ENCODE results near the gene PMPCA. TPM values are rescaled to one million over a fixed set of nuclear protein-coding genes. Genes with fewer than 3 reads are reported as not detected.

Gene PMPCA
- total and polyA plus RNA-seq, 12 donors: 59.3 to 85.2 (median 75.4) TPM

DNA sequence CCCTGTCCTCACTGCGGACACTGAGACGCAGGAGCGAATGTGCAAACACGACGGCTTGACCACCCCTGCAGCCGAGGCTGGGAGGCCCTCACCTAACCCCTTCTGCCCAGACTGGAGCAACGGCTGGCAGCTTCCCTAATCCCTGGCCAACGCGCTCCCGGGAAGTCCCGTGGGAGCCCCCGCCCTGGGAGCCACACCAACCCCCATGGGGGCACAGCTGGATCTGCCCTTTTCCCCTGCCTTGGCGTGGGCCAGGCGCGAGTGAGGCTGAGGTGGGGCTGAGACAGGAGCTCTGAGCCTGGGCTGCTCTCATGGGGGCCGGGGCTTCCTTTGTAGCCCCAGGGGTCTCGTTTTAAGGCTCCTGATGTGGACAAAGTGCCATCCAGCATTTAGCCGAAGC lies 42.3 kb upstream of the PMPCA start:
- 79 to 84% methylated on average over 18 of the region's 18 CpGs for WGBS, 2 donors
- H3K4me3 ChIP-seq: no peak overlapping the region
- H3K36me3 ChIP-seq: peaks cover 0 to 15% (median 0%) of the 10 kb centered on the region in 9 donors
- intact Hi-C loops (cut with DNase I): no loop called here
- no peaks in the 10 kb centered on the region for H3K9me3 ChIP-seq
- no peak overlapping the region for H3K27ac ChIP-seq
- TF ChIP-seq, protein P1, sequence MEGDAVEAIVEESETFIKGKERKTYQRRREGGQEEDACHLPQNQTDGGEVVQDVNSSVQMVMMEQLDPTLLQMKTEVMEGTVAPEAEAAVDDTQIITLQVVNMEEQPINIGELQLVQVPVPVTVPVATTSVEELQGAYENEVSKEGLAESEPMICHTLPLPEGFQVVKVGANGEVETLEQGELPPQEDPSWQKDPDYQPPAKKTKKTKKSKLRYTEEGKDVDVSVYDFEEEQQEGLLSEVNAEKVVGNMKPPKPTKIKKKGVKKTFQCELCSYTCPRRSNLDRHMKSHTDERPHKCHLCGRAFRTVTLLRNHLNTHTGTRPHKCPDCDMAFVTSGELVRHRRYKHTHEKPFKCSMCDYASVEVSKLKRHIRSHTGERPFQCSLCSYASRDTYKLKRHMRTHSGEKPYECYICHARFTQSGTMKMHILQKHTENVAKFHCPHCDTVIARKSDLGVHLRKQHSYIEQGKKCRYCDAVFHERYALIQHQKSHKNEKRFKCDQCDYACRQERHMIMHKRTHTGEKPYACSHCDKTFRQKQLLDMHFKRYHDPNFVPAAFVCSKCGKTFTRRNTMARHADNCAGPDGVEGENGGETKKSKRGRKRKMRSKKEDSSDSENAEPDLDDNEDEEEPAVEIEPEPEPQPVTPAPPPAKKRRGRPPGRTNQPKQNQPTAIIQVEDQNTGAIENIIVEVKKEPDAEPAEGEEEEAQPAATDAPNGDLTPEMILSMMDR (IDR thresholded peaks at IDR 0.05): no peak
- H3K27me3 ChIP-seq: no peaks in the 10 kb centered on the region
- no peak for DNase-seq
- ATAC-seq: no peak
- H3K4me1 ChIP-seq: peaks cover 5 to 40% (median 9%) of the 10 kb centered on the region in 9 donors

DNA sequence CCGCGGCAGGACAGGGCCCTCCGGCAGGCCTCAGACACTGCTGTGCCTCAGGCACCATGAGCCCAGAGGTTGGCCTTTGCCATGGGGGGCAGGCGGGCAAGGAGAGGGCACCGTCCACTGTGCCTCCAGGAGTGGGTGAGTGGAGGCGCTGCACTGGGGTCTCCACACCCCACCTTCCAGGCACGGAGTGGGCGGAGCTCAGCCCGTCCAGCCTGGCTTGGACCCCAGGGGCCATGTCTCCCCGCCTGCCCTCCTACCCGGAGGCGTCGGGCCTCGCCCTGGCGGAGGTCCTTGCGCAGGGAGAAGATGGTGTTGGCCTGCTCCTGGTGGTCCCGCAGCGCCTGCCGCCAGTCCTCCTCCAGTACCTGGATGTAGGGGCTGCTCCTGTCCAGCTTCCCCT lies 40.4 kb upstream of the PMPCA start:
- TF ChIP-seq, protein P1 (IDR thresholded peaks at IDR 0.05): no peak
- 95% methylated on average over 19 of the region's 19 CpGs for WGBS, 2 donors
- peaks cover 0 to 15% (median 0%) of the 10 kb centered on the region in 9 donors for H3K36me3 ChIP-seq
- no peak for ATAC-seq
- H3K27me3 ChIP-seq: no peaks in the 10 kb centered on the region
- no peaks in the 10 kb centered on the region for H3K9me3 ChIP-seq
- no peak overlapping the region for H3K4me3 ChIP-seq
- peaks cover 0 to 32% (median 6%) of the 10 kb centered on the region in 9 donors for H3K4me1 ChIP-seq
- intact Hi-C loops (cut with DNase I): no loop called here
- H3K27ac ChIP-seq: no peak overlapping the region
- no peak for DNase-seq

DNA sequence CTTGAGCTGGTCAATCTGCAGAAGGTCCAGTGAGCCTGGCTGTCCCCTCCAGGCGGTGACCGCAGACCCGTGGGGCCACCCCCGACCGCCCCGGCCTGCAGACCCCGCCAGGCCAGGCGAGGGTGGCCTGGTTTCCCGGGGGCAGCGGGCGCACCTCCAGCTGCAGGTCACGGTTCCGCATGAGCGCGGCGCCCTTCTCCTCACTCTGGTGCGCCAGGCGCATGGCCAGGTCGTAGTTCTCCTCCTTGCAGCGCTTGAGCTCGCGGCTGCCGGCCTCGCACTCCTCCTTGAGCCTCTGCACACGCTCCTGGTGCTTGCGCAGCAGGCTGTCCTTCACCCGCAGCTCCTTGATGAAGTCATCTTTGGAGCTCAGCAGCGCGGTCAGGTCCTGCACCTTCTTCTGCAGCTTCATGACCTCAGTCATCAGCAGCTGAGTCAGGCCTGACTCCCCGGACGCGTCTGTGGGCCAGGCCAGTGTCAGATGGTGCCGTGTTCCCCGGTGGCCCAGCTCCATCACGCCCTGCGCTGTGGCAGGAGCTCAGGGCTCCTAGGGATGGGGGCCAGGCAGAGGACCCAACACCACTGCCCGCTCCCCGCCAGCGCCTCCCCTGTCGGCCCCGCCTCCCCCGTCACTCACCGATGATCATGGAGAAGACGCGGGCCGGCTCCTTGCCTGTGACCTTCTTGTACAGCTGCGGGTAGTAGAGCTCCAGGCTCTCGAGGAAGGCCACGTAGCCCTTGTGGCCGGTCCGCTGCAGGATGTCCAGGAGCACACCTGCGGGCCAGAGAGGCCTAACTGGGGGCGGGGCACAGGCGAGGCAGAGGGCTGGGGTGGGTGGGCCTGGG lies 39.5 kb upstream of the PMPCA start:
- DNase-seq (no peak), ATAC-seq (no peak)
- intact Hi-C loops (cut with DNase I): no loop called here
- no peak overlapping the region for H3K4me3 ChIP-seq
- H3K9me3 ChIP-seq: no peaks in the 10 kb centered on the region
- peaks cover 0 to 23% (median 6%) of the 10 kb centered on the region in 9 donors for H3K4me1 ChIP-seq
- peaks cover 0 to 15% (median 0%) of the 10 kb centered on the region in 9 donors for H3K36me3 ChIP-seq
- TF ChIP-seq, protein P1 (IDR thresholded peaks at IDR 0.05): no peak
- H3K27me3 ChIP-seq: no peaks in the 10 kb centered on the region
- no peak overlapping the region for H3K27ac ChIP-seq
- 93 to 94% methylated on average over 54 of the region's 54 CpGs for WGBS, 2 donors

- Histone ChIP-seq H3K27ac (no peak overlapping the region), H3K9me3 (no peaks in the 10 kb centered on the region), H3K27me3 (no peaks in the 10 kb centered on the region), H3K36me3 (peaks cover 0 to 15% (median 0%) of the 10 kb centered on the region in 9 donors), H3K4me3 (no peak overlapping the region), H3K4me1 (peaks cover 0 to 21% (median 6%) of the 10 kb centered on the region in 9 donors)
- DNase-seq (no peak), ATAC-seq (no peak)
- TF ChIP-seq, protein P1 (IDR thresholded peaks at IDR 0.05): no peak
- WGBS, 2 donors: 92% methylated on average over 10 to 13 of the region's 13 CpGs
- intact Hi-C loops (cut with DNase I): no loop called here
Observed at GRCh38 chr9:136371533-136371880, 39.0 kb upstream of the PMPCA start.

Measured in heart right ventricle (tissue), 16 donors.